Naive B cell (primary cell): ENCODE measurements around the gene MIF4GD. TPM values are rescaled to one million over a fixed set of nuclear protein-coding genes. Genes with fewer than 3 reads are reported as not detected.
"Not testable (repeated sequence)": the region's sequence is repeated elsewhere in the genome, so short reads cannot be mapped to it uniquely, and the experiment has no call there.

Experiments used
- ATAC-seq, 2 donors: fragments of 150-1000 bp; cut with Tn5 transposase; 2 replicates each; pipeline ENCODE4 v1.10.0; 2021; ENCODE audit warnings: low read depth in 2 of 2, mild to moderate bottlenecking in 2 of 2, moderate library complexity in 2 of 2
- DNase-seq: peaks from one replicate; pipeline ENCODE4 v3.0.0; 2022
- H3K27ac Mint-ChIP-seq, 6 donors: one replicate each; pipeline ENCODE4 v1.8.0; 2020 to 2022; ENCODE audit warnings: mild to moderate bottlenecking in 6 of 6, mixed read lengths in 6 of 6, moderate library complexity in 5 of 6, inconsistent platforms in 2 of 6
- H3K27me3 Mint-ChIP-seq, 3 donors: one replicate each; pipeline ENCODE4 v1.8.0; 2021 to 2022; ENCODE audit warnings: mixed read lengths in 3 of 3, mild to moderate bottlenecking in 1 of 3
- H3K36me3 Mint-ChIP-seq, 2 donors: one replicate each; pipeline ENCODE4 v1.8.0; 2020 to 2022; ENCODE audit warnings: mixed read lengths in 2 of 2, inconsistent platforms in 1 of 2, mild to moderate bottlenecking in 1 of 2
- H3K4me1 Mint-ChIP-seq, 3 donors: one replicate each; pipeline ENCODE4 v1.8.0; 2020 to 2022; ENCODE audit warnings: mixed read lengths in 3 of 3, inconsistent platforms in 1 of 3, mild to moderate bottlenecking in 1 of 3, moderate library complexity in 1 of 3
- H3K4me3 Mint-ChIP-seq, 8 donors: one replicate each; pipeline ENCODE4 v1.8.0; 2020 to 2022; ENCODE audit warnings: mild to moderate bottlenecking in 8 of 8, mixed read lengths in 8 of 8, moderate library complexity in 8 of 8, inconsistent platforms in 2 of 8
- H3K9me3 Mint-ChIP-seq, 7 donors: one replicate each; pipeline ENCODE4 v1.8.0; 2020 to 2022; ENCODE audit warnings: mixed read lengths in 7 of 7, mild to moderate bottlenecking in 5 of 7, inconsistent platforms in 2 of 7, moderate library complexity in 1 of 7
- polyA plus RNA-seq, 6 donors: library from polyadenylated mRNA; unstranded; fragments of 300-500 nt; fragmentation: Illumina TruSeq; gene quantifications; one replicate each; pipeline ENCODE4 v1.2.3, GENCODE V29; 2021; ENCODE audit warnings: low read depth in 6 of 6

MIF4GD gene
- polyA plus RNA-seq, 6 donors from 2014 or later, result 95.1 to 133 (median 105) TPM

- Mint-ChIP-seq H3K36me3 (peaks cover 0 to 4% of the 10 kb centered on the region in 2 donors), H3K4me1 (peaks cover 31 to 59% (median 57%) of the 10 kb centered on the region in 3 donors), H3K27ac (peak overlapping the region; percentile 100), H3K4me3 (peak overlapping the region; percentile 93 to 100 (median 98)), H3K9me3 (no peaks in the 10 kb centered on the region), H3K27me3 (no peaks in the 10 kb centered on the region)
- DNase-seq, result no peak
- peak in 1 of 2 donors; percentile 8 for ATAC-seq
These were observed 8.9 kb downstream of the MIF4GD start for GRCh38 chr17:75262112-75262606.

- ATAC-seq, result peak; percentile 89 to 94
- Mint-ChIP-seq H3K4me1 (peaks cover 36 to 65% (median 63%) of the 10 kb centered on the region in 3 donors), H3K4me3 (peak within 1 kb of the TSS; percentile 93 to 100 (median 98)), H3K27me3 (no peaks in the 10 kb centered on the region), H3K27ac (peak within 1 kb of the TSS; percentile 100), H3K36me3 (peaks cover 0 to 4% of the 10 kb centered on the region in 2 donors), H3K9me3 (no peaks in the 10 kb centered on the region)
- DNase-seq, result peak; percentile 96
These were observed 9.5 kb downstream of the MIF4GD start, which contains the start of the genes GGA3 and MRPS7 for GRCh38 chr17:75261336-75262111. TSS of gene GGA3 (minus strand) at chr17:75261606. CDS start at chr17:75261587, 19 bp downstream. TSS of gene MRPS7 (plus strand) at chr17:75261879. CDS start at chr17:75261901, 22 bp downstream.

GRCh38 chr17:75260641-75261335 is 10.2 kb downstream of the MIF4GD start:
- ATAC-seq (peak; percentile 24), DNase-seq (no peak)
- H3K27me3 Mint-ChIP-seq, result no peaks in the 10 kb centered on the region

GRCh38 chr17:75257228-75257627 is 13.8 kb downstream of the MIF4GD start:
- DNase-seq, ATAC-seq, H3K27me3 Mint-ChIP-seq, H3K36me3 Mint-ChIP-seq, H3K9me3 Mint-ChIP-seq: not testable (repeated sequence)
- H3K4me3 Mint-ChIP-seq, result peak overlapping the region in 2 of 8 donors; percentile 51 to 58
- peaks cover 65 to 96% (median 84%) of the 10 kb centered on the region in 3 donors for H3K4me1 Mint-ChIP-seq
- peak overlapping the region in 3 of 6 donors; percentile 5 to 67 (median 47) for H3K27ac Mint-ChIP-seq

More at GRCh38 chr17:75260641-75261335, 10.2 kb downstream of the MIF4GD start:
- peaks cover 43 to 72% (median 71%) of the 10 kb centered on the region in 3 donors for H3K4me1 Mint-ChIP-seq
- peak overlapping the region; percentile 93 to 100 (median 98) for H3K4me3 Mint-ChIP-seq
- H3K9me3 Mint-ChIP-seq, result no peaks in the 10 kb centered on the region
- H3K27ac Mint-ChIP-seq, result peak overlapping the region; percentile 100
- H3K36me3 Mint-ChIP-seq, result peaks cover 0 to 4% of the 10 kb centered on the region in 2 donors

- H3K4me3 Mint-ChIP-seq, result peak overlapping the region in 1 of 8 donors; percentile 58
- not testable (repeated sequence) for H3K27me3 Mint-ChIP-seq, H3K36me3 Mint-ChIP-seq, DNase-seq, ATAC-seq, H3K9me3 Mint-ChIP-seq
- H3K27ac Mint-ChIP-seq, result peak overlapping the region; percentile 5 to 80 (median 64)
- peaks cover 65 to 96% (median 90%) of the 10 kb centered on the region in 3 donors for H3K4me1 Mint-ChIP-seq
These were observed 14.9 kb downstream of the MIF4GD start for GRCh38 chr17:75255954-75256698.

GRCh38 chr17:75252039-75252816 is 18.8 kb downstream of the MIF4GD start:
- peak in 1 of 2 donors; percentile 5 for ATAC-seq
- no peaks in the 10 kb centered on the region for H3K27me3 Mint-ChIP-seq
- no peaks in the 10 kb centered on the region for H3K36me3 Mint-ChIP-seq
- DNase-seq, result no peak
- no peaks in the 10 kb centered on the region for H3K9me3 Mint-ChIP-seq
- H3K4me1 Mint-ChIP-seq, result peaks cover 58 to 79% (median 77%) of the 10 kb centered on the region in 3 donors
- peak overlapping the region; percentile 3 to 92 (median 84) for H3K27ac Mint-ChIP-seq
- H3K4me3 Mint-ChIP-seq, result peak overlapping the region in 7 of 8 donors; percentile 60 to 86 (median 82)

- H3K27ac Mint-ChIP-seq, result peak overlapping the region in 5 of 6 donors; percentile 47 to 92 (median 85)
- no peaks in the 10 kb centered on the region for H3K9me3 Mint-ChIP-seq
- no peaks in the 10 kb centered on the region for H3K36me3 Mint-ChIP-seq
- peak overlapping the region in 7 of 8 donors; percentile 12 to 88 (median 74) for H3K4me3 Mint-ChIP-seq
- DNase-seq (peak; percentile 25), ATAC-seq (peak; percentile 33 to 45)
- H3K4me1 Mint-ChIP-seq, result peaks cover 44 to 62% (median 61%) of the 10 kb centered on the region in 3 donors
- H3K27me3 Mint-ChIP-seq, result no peaks in the 10 kb centered on the region
These were observed 21.0 kb downstream of the MIF4GD start for GRCh38 chr17:75250009-75250471.

- H3K27me3 Mint-ChIP-seq, result no peaks in the 10 kb centered on the region
- H3K4me1 Mint-ChIP-seq, result peaks cover 46 to 63% (median 60%) of the 10 kb centered on the region in 3 donors
- H3K36me3 Mint-ChIP-seq, result no peaks in the 10 kb centered on the region
- H3K27ac Mint-ChIP-seq, result peak overlapping the region in 5 of 6 donors; percentile 5 to 92 (median 85)
- DNase-seq (no peak), ATAC-seq (no peak)
- H3K4me3 Mint-ChIP-seq, result peak overlapping the region in 6 of 8 donors; percentile 58 to 88 (median 78)
- no peaks in the 10 kb centered on the region for H3K9me3 Mint-ChIP-seq
These were observed 21.5 kb downstream of the MIF4GD start for GRCh38 chr17:75249564-75249963.

GRCh38 chr17:75246404-75246803 is 24.6 kb downstream of the MIF4GD start:
- ATAC-seq (no peak), DNase-seq (no peak)
- H3K4me3 Mint-ChIP-seq, result no peak overlapping the region
- H3K9me3 Mint-ChIP-seq, result no peaks in the 10 kb centered on the region
- H3K36me3 Mint-ChIP-seq, result peaks cover 0 to 4% of the 10 kb centered on the region in 2 donors
- peaks cover 28 to 42% (median 36%) of the 10 kb centered on the region in 3 donors for H3K4me1 Mint-ChIP-seq
- no peak overlapping the region for H3K27ac Mint-ChIP-seq
- no peaks in the 10 kb centered on the region for H3K27me3 Mint-ChIP-seq

GRCh38 chr17:75245011-75245410 is 26.0 kb downstream of the MIF4GD start:
- H3K4me1 Mint-ChIP-seq, result peaks cover 23 to 32% (median 28%) of the 10 kb centered on the region in 3 donors
- H3K4me3 Mint-ChIP-seq, result peak overlapping the region in 2 of 8 donors; percentile 2 to 53
- H3K27ac Mint-ChIP-seq, result peak overlapping the region in 3 of 6 donors; percentile 47 to 90 (median 89)
- H3K9me3 Mint-ChIP-seq, result no peaks in the 10 kb centered on the region
- H3K27me3 Mint-ChIP-seq, result no peaks in the 10 kb centered on the region
- ATAC-seq (no peak), DNase-seq (no peak)
- H3K36me3 Mint-ChIP-seq, result peaks cover 0 to 4% of the 10 kb centered on the region in 2 donors

GRCh38 chr17:75244133-75244866 is 26.7 kb downstream of the MIF4GD start:
- ATAC-seq (peak; percentile 69 to 76), DNase-seq (peak; percentile 37)
- Mint-ChIP-seq H3K4me3 (peak overlapping the region in 6 of 8 donors; percentile 2 to 85 (median 45)), H3K9me3 (no peaks in the 10 kb centered on the region), H3K36me3 (peaks cover 0 to 4% of the 10 kb centered on the region in 2 donors), H3K4me1 (peaks cover 17 to 26% (median 21%) of the 10 kb centered on the region in 3 donors), H3K27ac (peak overlapping the region; percentile 78 to 93 (median 90)), H3K27me3 (no peaks in the 10 kb centered on the region)
